Loucy (cell line): Measurements from ENCODE around the gene RASSF4.
"Not testable (repeated sequence)": the region's sequence is repeated elsewhere in the genome, so short reads cannot be mapped to it uniquely, and the experiment has no call there.

Experiments used
- H2AFZ ChIP-seq: fragments of 200-600 bp; sonication (generic); 2 replicates; pipeline ENCODE4 v1.6.0; 2016; ENCODE audit warnings: antibody characterized with exemption, mild to moderate bottlenecking, low read length, moderate library complexity
- H3F3A ChIP-seq: fragments of 200-600 bp; 2 replicates; pipeline ENCODE4 v1.6.0; 2016; ENCODE audit warnings: antibody characterized with exemption, low read depth, mild to moderate bottlenecking
- H3K27me3 ChIP-seq: fragments of 200-600 bp; sonication (generic); 2 replicates; pipeline ENCODE4 v1.6.1; 2014; ENCODE audit warnings: low read length, mild to moderate bottlenecking; ENCODE audit not compliant: insufficient read depth, poor library complexity, severe bottlenecking
- H3K36me3 ChIP-seq: fragments of 200-600 bp; sonication (generic); 2 replicates; pipeline ENCODE4 v1.6.1; 2016; ENCODE audit warnings: low read length; ENCODE audit not compliant: insufficient read depth
- H3K4me1 ChIP-seq: fragments of 200-600 bp; sonication (generic); 2 replicates; pipeline ENCODE4 v1.5.1; 2014; ENCODE audit warnings: low read length, mild to moderate bottlenecking; ENCODE audit not compliant: insufficient read depth, poor library complexity, severe bottlenecking
- H3K4me2 ChIP-seq: fragments of 200-600 bp; sonication (generic); 2 replicates; pipeline ENCODE4 v1.6.0; 2014; ENCODE audit warnings: antibody characterized with exemption, low read length, low read depth, mild to moderate bottlenecking; ENCODE audit not compliant: poor library complexity, severe bottlenecking
- H3K4me3 ChIP-seq: fragments of 200-600 bp; sonication (generic); 2 replicates; pipeline ENCODE4 v1.5.1; 2014; ENCODE audit warnings: low read length, mild to moderate bottlenecking, mixed read lengths; ENCODE audit not compliant: poor library complexity, severe bottlenecking
- H3K79me2 ChIP-seq: fragments of 200-600 bp; sonication (generic); 2 replicates; pipeline ENCODE4 v1.6.1; 2014; ENCODE audit warnings: low read length; ENCODE audit not compliant: insufficient read depth
- H3K9ac ChIP-seq: fragments of 200-600 bp; sonication (generic); 2 replicates; pipeline ENCODE4 v1.6.0; 2014; ENCODE audit warnings: mild to moderate bottlenecking, low read depth, low read length, moderate library complexity; ENCODE audit not compliant: poor library complexity, severe bottlenecking
- H3K9me2 ChIP-seq: fragments of 200-600 bp; sonication (generic); replicated peaks from 2 replicates; pipeline ENCODE4 v1.6.1; 2016; ENCODE audit warnings: low read depth, low read length, mixed read lengths
- H3K9me3 ChIP-seq: fragments of 200-600 bp; sonication (generic); 2 replicates; pipeline ENCODE4 v1.6.1; 2014; ENCODE audit warnings: mild to moderate bottlenecking, antibody characterized with exemption, low read length, low read depth; ENCODE audit not compliant: insufficient read depth
- H4K20me1 ChIP-seq: fragments of 200-600 bp; sonication (generic); 2 replicates; pipeline ENCODE4 v1.6.0; 2014; ENCODE audit warnings: antibody characterized with exemption, low read length, mild to moderate bottlenecking; ENCODE audit not compliant: insufficient read depth, poor library complexity, severe bottlenecking
- EZH2phosphoT487 ChIP-seq: fragments of 200-600 bp; IDR thresholded peaks from 2 replicates; pipeline ENCODE4 v1.6.1; 2018; ENCODE audit warnings: antibody characterized with exemption, mild to moderate bottlenecking, moderate library complexity, borderline replicate concordance
- TF ChIP-seq, protein P1 (sequence below): fragments of 200-600 bp; sonication (generic); conservative IDR thresholded peaks from 2 replicates; pipeline ENCODE4 v1.5.1; 2014; ENCODE audit warnings: mild to moderate bottlenecking, antibody characterized with exemption, low read length

The RASSF4 gene

DNA sequence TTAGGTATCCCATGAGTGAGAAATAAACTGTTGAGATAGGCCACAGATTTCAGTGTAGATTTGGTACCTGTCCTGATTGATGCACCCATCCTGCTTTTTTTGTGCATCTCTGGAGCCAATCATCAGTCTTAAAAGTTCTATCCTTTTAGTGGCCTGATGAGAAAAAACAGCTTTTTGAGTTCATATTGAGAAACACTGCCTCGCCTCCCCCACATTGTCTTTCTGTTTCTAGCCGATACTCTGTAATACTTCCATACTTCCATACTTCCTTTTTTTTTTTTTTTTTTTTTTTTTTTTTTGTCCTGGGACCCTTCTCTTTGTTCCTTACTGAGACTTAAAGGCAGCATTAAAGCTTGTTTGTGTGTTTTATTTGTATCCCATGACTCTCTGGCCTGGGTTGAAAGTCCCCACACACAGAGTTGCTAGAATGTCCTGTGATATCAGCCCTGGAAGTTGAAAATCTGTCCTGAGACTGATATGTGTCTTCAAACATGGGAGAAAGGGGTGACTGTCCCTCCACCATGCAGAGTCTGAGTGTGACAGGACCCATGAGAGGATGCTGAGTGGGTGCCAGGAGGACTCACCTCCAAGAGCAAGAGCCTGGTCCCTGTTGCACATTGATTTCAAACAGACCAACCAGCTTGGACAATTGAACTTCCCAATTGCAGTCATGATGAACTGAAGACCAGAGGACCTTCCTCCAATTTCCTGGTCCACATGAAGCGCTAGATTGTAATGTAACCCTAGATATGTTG is 46.9 kb downstream of the RASSF4 start:
- no peaks in the 10 kb centered on the region for H3K9me2 ChIP-seq
- H3K79me2 ChIP-seq: peaks cover 45% of the 10 kb centered on the region
- peaks cover 33% of the 10 kb centered on the region for H4K20me1 ChIP-seq
- peaks cover 10% of the 10 kb centered on the region for H3F3A ChIP-seq
- H3K9me3 ChIP-seq: peaks cover 30% of the 10 kb centered on the region
- H3K4me3 ChIP-seq: no peak overlapping the region
- TF ChIP-seq, protein P1, sequence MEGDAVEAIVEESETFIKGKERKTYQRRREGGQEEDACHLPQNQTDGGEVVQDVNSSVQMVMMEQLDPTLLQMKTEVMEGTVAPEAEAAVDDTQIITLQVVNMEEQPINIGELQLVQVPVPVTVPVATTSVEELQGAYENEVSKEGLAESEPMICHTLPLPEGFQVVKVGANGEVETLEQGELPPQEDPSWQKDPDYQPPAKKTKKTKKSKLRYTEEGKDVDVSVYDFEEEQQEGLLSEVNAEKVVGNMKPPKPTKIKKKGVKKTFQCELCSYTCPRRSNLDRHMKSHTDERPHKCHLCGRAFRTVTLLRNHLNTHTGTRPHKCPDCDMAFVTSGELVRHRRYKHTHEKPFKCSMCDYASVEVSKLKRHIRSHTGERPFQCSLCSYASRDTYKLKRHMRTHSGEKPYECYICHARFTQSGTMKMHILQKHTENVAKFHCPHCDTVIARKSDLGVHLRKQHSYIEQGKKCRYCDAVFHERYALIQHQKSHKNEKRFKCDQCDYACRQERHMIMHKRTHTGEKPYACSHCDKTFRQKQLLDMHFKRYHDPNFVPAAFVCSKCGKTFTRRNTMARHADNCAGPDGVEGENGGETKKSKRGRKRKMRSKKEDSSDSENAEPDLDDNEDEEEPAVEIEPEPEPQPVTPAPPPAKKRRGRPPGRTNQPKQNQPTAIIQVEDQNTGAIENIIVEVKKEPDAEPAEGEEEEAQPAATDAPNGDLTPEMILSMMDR: no peak
- TF ChIP-seq EZH2phosphoT487: no peak
- H3K4me2 ChIP-seq: no peak overlapping the region
- no peak overlapping the region for H2AFZ ChIP-seq
- no peak overlapping the region for H3K9ac ChIP-seq
- peaks cover 32% of the 10 kb centered on the region for H3K36me3 ChIP-seq
- H3K27me3 ChIP-seq: no peaks in the 10 kb centered on the region
- peaks cover 28% of the 10 kb centered on the region for H3K4me1 ChIP-seq

DNA sequence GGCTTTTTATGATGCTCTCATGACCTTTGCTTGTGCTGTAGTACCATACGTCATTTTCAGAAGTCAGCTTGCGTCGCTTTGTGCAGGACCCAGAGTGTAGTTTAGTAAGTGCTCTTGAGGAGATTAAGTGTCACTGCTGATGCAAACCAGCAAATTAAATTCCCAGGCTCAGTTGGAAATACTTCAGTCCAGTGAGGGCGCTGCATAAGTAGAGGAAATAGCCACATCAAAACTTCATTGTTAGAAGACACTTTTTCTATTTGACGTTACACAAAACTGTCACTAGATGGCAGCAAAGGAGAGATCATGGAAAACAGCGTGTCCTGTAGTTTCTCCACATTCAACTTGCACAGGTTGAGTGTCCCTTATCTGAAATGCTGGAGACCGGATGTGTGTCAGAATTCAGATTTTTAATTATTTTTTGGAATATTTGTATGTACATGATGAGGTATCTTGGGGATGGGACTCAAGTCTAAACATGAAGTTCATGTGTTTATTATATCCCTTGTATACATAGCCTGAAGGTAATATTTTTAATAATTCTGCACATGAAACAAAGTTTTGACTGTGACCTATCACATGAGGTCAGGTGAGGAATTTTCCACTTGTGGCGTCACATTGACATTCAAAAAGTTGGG is 49.0 kb downstream of the RASSF4 start:
- Histone ChIP-seq H3K27me3 (no peaks in the 10 kb centered on the region), H2AFZ (no peak overlapping the region), H4K20me1 (peaks cover 12% of the 10 kb centered on the region), H3K9me2 (no peaks in the 10 kb centered on the region), H3K4me1 (peaks cover 16% of the 10 kb centered on the region), H3K9me3 (peaks cover 14% of the 10 kb centered on the region), H3K79me2 (peaks cover 23% of the 10 kb centered on the region), H3K4me3 (no peak overlapping the region), H3K36me3 (peaks cover 18% of the 10 kb centered on the region), H3F3A (peaks cover 5% of the 10 kb centered on the region; the same call in 1 of the 2 replicates), H3K9ac (no peak overlapping the region), H3K4me2 (no peak overlapping the region)
- no peak for TF ChIP-seq EZH2phosphoT487
- TF ChIP-seq, protein P1: peak; percentile 96

DNA sequence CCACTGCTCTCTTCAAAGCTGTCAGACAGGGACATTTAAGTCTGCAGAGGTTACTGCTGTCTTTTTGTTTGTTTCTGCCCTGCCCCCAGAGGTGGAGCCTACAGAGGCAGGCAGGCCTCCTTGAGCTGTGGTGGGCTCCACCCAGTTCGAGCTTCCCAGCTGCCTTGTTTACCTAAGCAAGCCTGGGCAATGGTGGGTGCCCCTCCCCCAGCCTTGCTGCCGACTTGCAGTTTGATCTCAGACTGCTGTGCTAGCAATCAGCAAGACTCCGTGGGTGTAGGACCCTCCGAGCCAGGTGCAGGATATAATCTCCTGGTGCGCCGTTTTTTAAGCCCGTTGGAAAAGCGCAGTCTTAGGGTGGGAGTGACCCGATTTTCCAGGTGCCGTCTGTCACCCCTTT is 55.0 kb downstream of the RASSF4 start:
- not testable (repeated sequence) for H3K4me1 ChIP-seq, H3K4me3 ChIP-seq, H3K9ac ChIP-seq, H3K79me2 ChIP-seq, H3K9me2 ChIP-seq, H2AFZ ChIP-seq, H3K9me3 ChIP-seq, H3K4me2 ChIP-seq, H4K20me1 ChIP-seq, H3F3A ChIP-seq, H3K27me3 ChIP-seq, H3K36me3 ChIP-seq
